ENCODE measurements around the gene PAK1IP1. TPM values are rescaled to one million over a fixed set of nuclear protein-coding genes. Genes with fewer than 3 reads are reported as not detected.
"Not testable (repeated sequence)": the region's sequence is repeated elsewhere in the genome, so short reads cannot be mapped to it uniquely, and the experiment has no call there.

Gene PAK1IP1
- total and polyA plus RNA-seq, 5 donors, result 7.7 to 12.1 (median 9.2) TPM

DNA sequence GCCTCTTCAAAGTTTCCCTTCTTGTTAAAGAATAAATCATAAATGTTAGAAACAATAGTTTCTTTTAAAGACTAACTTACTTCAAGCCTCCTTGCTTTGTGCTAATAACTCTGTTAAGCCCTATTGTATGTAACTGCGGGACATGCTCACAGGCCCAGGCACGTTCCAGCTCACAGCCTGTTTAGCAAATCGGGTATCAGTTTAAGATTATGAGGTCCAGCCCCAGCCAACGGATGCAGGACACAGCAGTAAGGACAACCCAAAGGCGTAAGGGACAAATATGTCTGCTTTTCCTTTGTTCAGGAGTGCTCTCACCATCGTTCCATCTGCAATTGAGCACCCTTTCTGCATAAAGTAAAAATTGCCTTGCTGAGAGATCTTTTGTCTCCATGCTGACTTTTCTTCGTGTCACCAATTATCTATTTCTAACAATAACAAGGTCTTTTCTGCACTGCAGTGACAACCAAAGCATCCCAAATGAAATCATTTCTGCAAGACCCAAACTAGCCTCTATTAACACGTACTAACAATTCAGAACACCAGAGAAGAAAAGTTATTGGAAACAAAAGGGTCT, 1.7 kb upstream of the PAK1IP1 start:
- Histone ChIP-seq H3K4me3 (ENCODE audit: low read length) (peak overlapping the region; percentile 80), H3K4me1 (ENCODE audit: control insufficient read depth, insufficient read depth, low read length) (no peaks in the 10 kb centered on the region), H3K27me3 (ENCODE audit: control insufficient read depth, insufficient read depth) (no peaks in the 10 kb centered on the region), H3K27ac (ENCODE audit: low read length) (no peak overlapping the region), H3K9me3 (ENCODE audit: control insufficient read depth, low read length) (no peaks in the 10 kb centered on the region)
- WGBS, result 91% methylated on average over 8 of the region's 8 CpGs
- no peak for DNase-seq
- no peak for ATAC-seq
- intact Hi-C loops (cut with DNase I), result loop anchor here (5.0 to 10.0 kb wide), 4 partner anchors 52 to 181 kb away; partner anchors contain the start of genes GCNT2 (in 1 of the 4) and TMEM14B (in 1 of the 4)

DNA sequence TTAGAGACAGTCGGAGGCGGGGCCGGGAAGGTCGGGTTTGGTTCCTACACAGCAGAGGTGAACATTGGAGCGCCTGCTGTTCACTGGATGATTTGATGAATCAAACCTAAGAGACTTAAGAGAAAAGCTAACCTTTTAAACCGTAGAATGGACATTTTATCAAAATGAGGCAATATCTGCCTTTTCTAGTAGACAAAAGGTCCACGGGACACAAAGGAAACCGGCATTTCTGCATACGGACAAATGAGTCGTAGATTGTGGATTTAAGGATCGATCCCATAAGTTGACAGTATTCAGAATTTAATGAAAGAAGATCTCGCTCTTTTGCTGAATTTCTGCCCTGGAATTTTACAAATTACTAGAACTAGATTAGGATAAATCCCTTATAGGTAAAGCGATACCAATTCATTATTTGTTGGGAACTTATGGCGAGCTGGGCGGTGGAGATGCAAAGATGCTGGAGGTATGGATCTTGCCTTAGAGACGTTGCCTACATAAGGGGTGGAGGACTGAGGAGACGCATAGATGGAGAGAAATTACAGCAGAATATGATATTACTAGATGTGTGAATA, 400 bp downstream of the PAK1IP1 start:
- peak overlapping the region; percentile 99 for H3K27ac ChIP-seq (ENCODE audit: low read length)
- H3K27me3 ChIP-seq (ENCODE audit: control insufficient read depth, insufficient read depth), result no peaks in the 10 kb centered on the region
- ATAC-seq (no peak), DNase-seq (no peak)
- H3K9me3 ChIP-seq (ENCODE audit: control insufficient read depth, low read length), result no peaks in the 10 kb centered on the region
- peak overlapping the region; percentile 80 for H3K4me3 ChIP-seq (ENCODE audit: low read length)
- intact Hi-C loops (cut with DNase I), result loop anchor here (10.0 kb wide), 3 partner anchors 50 to 180 kb away; partner anchors contain the start of genes GCNT2 (in 1 of the 4) and TMEM14B (in 1 of the 4)
- under 1% methylated on average over 17 of the region's 17 CpGs for WGBS
- no peaks in the 10 kb centered on the region for H3K4me1 ChIP-seq (ENCODE audit: control insufficient read depth, insufficient read depth, low read length)

DNA sequence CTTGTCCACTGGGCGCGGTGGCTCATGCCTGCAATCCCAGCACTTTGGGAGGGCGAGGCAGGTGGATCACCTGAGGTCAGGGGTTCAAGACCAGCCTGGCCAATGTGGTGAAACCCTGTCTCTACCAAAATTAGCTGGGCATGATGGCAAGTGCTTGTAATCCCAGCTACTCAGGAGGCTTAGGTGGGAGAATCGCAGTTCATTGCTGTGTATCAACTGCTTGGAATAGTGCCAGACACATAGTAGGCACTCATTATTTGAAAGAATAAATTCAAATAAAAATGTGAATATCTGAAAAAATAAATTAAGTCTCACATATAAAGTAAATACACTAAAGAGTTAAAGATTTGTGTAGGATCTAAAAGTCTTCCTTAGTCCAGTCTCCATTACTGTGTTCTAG, 1.9 kb downstream of the PAK1IP1 start:
- Histone ChIP-seq H3K27me3 (ENCODE audit: control insufficient read depth, insufficient read depth) (no peaks in the 10 kb centered on the region), H3K27ac (ENCODE audit: low read length) (no peak overlapping the region), H3K4me1 (ENCODE audit: control insufficient read depth, insufficient read depth, low read length) (no peaks in the 10 kb centered on the region), H3K9me3 (ENCODE audit: control insufficient read depth, low read length) (no peaks in the 10 kb centered on the region), H3K4me3 (ENCODE audit: low read length) (no peak overlapping the region)
- WGBS, result 96% methylated on average over 4 of the region's 4 CpGs
- intact Hi-C loops (cut with DNase I), result loop anchor here (10.0 kb wide), 3 partner anchors 48 to 182 kb away; partner anchors contain the start of genes GCNT2 (in 1 of the 4) and TMEM14B (in 1 of the 4)
- ATAC-seq (no peak), DNase-seq (no peak)

DNA sequence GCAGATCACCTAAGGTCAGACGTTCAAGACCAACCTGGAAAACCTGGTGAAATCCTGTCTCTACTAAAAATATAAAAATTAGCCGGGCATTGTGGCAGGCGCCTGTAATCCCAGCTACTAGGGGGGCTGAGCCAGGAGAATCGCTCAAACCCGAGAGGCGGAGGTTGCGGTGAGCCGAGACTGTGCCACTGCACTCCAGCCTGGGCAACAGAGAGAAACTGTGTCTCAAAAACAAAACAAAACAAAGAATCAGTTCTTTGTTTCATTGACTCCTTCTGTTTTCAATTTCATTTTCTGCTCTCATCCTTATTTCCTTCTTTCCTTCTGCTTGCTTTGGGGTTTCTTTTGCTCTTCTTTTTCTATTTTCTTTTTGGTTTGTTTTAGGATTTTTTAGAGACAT, 19.2 kb downstream of the PAK1IP1 start:
- H3K27me3 ChIP-seq (ENCODE audit: control insufficient read depth, insufficient read depth), result no peaks in the 10 kb centered on the region
- no peak for ATAC-seq
- H3K4me1 ChIP-seq (ENCODE audit: control insufficient read depth, insufficient read depth, low read length), result no peaks in the 10 kb centered on the region
- intact Hi-C loops (cut with DNase I), result no loop called here
- no peak overlapping the region for H3K4me3 ChIP-seq (ENCODE audit: low read length)
- WGBS, result 85% methylated on average over 8 of the region's 8 CpGs
- no peak overlapping the region for H3K27ac ChIP-seq (ENCODE audit: low read length)
- H3K9me3 ChIP-seq (ENCODE audit: control insufficient read depth, low read length), result no peaks in the 10 kb centered on the region
- no peak for DNase-seq

DNA sequence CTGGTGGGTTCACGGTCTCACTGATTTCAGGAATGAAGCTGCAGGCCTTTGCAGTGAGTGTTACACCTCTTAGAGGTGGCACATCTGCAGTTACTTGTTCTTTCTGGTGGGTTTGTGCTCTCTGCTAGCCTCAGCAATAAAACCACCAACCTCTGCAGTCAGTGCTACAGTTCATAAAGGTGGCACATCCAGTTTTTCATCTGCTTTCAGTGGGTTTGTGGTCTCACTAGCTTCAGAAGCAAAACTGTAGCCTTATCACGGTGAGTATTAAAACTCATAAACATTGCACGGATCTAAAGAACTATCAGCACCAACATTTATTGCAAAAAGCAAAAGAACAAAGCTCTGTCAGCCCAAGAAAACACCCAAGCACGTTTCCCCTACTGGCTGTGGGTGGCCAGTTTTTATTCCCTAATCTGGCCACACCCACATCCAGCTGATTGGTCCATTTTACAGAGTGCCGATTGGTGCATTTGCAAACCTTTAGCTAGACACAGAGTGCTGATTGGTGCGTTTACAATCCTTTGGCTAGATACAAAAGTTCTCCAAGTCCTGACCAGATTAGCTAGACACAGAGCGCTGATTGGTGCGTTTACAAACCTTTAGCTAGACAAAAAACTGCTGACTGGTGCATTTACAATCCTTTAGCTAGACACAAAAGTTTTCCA, 24.7 kb downstream of the PAK1IP1 start:
- ATAC-seq (no peak), DNase-seq (no peak)
- intact Hi-C loops (cut with DNase I), result no loop called here
- Histone ChIP-seq H3K4me1 (ENCODE audit: control insufficient read depth, insufficient read depth, low read length) (peaks cover 2% of the 10 kb centered on the region), H3K9me3 (ENCODE audit: control insufficient read depth, low read length) (no peaks in the 10 kb centered on the region), H3K27ac (ENCODE audit: low read length) (no peak overlapping the region), H3K27me3 (ENCODE audit: control insufficient read depth, insufficient read depth) (no peaks in the 10 kb centered on the region), H3K4me3 (ENCODE audit: low read length) (peak overlapping the region; percentile 30)
- WGBS, result 76% methylated on average over 8 of the region's 8 CpGs

DNA sequence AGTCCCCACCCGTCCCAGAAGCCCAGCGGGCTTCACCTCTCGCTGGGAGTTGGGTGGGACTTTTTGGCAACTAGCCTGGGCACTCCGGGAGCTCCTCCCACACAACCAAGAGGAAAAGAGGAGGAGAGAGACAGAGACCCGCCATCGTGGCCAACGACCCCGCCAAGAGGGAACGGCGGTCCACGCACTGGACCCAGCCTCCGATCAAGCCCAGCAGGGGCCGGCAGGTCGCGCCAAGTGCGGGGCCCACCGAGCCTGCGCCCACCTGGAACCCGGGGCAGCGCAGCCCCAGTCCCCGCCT, 25.1 kb downstream of the PAK1IP1 start:
- Histone ChIP-seq H3K27ac (ENCODE audit: low read length) (peak overlapping the region; percentile 78), H3K27me3 (ENCODE audit: control insufficient read depth, insufficient read depth) (no peaks in the 10 kb centered on the region), H3K4me1 (ENCODE audit: control insufficient read depth, insufficient read depth, low read length) (peaks cover 3% of the 10 kb centered on the region), H3K4me3 (ENCODE audit: low read length) (peak overlapping the region; percentile 30), H3K9me3 (ENCODE audit: control insufficient read depth, low read length) (no peaks in the 10 kb centered on the region)
- intact Hi-C loops (cut with DNase I), result no loop called here
- ATAC-seq (peak; percentile 2 to 42), DNase-seq (peak; percentile 67 to 80 (median 73))
- 31% methylated on average over 21 of the region's 21 CpGs for WGBS

DNA sequence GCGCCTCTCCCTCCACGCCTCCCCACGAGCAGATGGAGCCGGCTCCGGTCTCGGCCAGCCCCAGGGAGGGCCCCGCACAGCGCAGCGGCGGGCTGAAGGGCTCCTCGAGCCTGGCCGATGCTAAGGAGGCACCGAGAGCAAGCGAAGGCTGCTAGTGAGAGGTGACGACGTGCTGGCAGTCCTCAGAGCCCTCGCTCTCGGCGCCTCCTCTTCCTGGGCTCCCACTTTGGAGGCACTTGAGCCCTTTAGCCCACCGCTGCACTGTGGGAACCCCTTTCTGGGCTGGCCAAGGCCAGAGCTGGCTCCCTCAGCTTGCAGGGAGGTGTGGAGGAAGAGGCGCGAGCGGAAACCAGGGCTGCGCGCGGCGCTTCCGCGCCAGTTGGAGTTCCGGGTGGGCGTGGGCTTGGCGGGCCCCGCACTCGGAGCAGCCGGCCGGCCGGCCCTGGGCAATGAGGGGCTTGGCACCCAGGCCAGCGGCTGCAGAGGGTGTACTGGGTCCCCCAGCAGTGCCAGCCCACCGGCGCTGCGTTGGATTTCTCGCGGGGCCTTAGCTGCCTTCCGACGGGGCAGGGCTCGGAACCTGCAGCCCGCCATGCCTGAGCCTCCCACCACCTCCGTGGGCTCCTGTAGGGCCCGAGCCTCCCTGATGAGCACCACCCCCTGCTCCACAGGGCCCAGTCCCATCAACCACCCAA, 25.6 kb downstream of the PAK1IP1 start:
- peak; percentile 69 to 89 (median 85) for DNase-seq
- intact Hi-C loops (cut with DNase I), result no loop called here
- peak overlapping the region; percentile 30 for H3K4me3 ChIP-seq (ENCODE audit: low read length)
- H3K27ac ChIP-seq (ENCODE audit: low read length), result peak overlapping the region; percentile 79
- peak; percentile 7 to 17 for ATAC-seq
- no peaks in the 10 kb centered on the region for H3K27me3 ChIP-seq (ENCODE audit: control insufficient read depth, insufficient read depth)
- peaks cover 3% of the 10 kb centered on the region for H3K4me1 ChIP-seq (ENCODE audit: control insufficient read depth, insufficient read depth, low read length)
- 28% methylated on average over 49 of the region's 49 CpGs for WGBS
- no peaks in the 10 kb centered on the region for H3K9me3 ChIP-seq (ENCODE audit: control insufficient read depth, low read length)

DNA sequence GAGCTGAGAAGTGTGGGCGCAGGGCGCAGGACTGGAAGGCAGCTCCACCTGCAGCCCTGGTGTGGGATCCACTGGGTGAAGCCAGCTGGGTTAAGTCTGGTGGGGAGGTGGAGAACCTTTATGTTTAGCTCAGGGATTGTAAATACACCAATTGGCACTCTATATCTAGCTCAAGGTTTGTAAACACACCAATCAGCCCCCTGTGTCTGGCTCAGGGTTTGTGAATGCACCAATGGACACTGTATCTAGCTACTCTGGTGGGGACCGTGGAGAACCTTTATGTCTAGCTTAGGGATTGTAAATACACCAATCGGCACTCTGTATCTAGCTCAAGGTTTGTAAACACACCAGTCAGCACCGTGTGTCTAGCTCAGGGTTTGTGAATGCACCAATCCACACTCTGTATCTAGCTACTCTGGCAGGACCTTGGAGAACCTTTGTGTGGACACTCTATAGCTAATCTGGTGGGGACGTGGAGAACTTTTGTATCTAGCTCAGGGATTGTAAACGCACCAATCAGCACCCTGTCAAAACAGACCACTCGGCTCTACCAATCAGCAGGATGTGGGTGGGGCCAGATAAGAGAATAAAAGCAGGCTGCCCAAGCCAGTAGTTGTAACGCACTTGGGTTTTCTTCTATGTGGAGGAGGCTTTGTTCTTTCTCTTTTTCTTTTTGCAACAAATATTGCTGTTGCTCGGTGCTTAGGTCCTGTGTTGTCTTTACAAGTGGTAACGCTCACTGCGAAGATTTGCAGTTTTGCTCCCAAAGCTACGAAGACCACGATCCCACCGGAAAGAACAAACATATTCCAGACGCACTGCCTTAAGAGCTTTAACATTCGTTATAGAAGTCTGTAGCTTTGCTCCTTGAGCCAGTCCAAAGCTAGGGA, 26.4 kb downstream of the PAK1IP1 start:
- ATAC-seq; DNase-seq; H3K9me3 ChIP-seq (ENCODE audit: control insufficient read depth, low read length); intact Hi-C loops (cut with DNase I); H3K27me3 ChIP-seq (ENCODE audit: control insufficient read depth, insufficient read depth); H3K4me1 ChIP-seq (ENCODE audit: control insufficient read depth, insufficient read depth, low read length): not testable (repeated sequence)
- peak overlapping the region; percentile 79 for H3K27ac ChIP-seq (ENCODE audit: low read length)
- H3K4me3 ChIP-seq (ENCODE audit: low read length), result peak overlapping the region; percentile 30
- WGBS, result 84% methylated on average over 17 of the region's 17 CpGs

DNA sequence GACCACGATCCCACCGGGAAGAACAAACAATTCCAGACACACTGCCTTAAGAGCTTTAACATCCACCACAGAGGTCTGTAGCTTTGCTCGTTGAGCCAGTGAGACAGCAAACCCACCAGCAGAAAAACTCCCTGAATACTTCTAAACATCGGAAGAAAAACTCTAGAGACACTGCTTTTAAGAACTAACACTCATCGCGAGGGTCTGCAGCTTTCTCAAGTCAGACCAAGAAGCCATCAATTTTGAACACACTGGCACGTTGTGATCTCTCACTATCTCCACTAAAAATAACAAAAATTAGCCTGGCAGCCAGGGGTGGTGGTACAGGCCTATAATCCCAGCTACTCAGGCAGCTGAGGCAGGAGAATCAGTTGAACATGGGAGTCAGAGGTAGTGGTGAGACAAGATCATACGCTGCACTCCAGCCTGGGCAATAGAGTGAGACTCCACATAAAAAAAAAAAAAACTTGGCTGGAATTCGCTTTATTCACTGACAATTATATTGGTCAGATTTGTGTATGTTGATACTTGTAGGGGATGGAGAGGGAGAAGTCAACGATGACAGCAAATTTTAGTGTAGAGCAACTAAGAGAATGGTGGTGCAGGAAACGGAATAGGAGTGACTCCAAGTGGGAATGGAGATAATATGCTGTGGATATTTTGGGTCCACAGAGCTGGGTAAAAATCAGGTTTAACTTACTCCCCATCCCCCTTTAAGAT, 27.2 kb downstream of the PAK1IP1 start:
- Histone ChIP-seq H3K4me1 (ENCODE audit: control insufficient read depth, insufficient read depth, low read length) (peaks cover 3% of the 10 kb centered on the region), H3K9me3 (ENCODE audit: control insufficient read depth, low read length) (no peaks in the 10 kb centered on the region), H3K27ac (ENCODE audit: low read length) (peak overlapping the region; percentile 76), H3K27me3 (ENCODE audit: control insufficient read depth, insufficient read depth) (no peaks in the 10 kb centered on the region), H3K4me3 (ENCODE audit: low read length) (peak overlapping the region; percentile 51)
- DNase-seq (no peak), ATAC-seq (no peak)
- WGBS, result 73% methylated on average over 11 of the region's 11 CpGs
- intact Hi-C loops (cut with DNase I), result no loop called here

DNA sequence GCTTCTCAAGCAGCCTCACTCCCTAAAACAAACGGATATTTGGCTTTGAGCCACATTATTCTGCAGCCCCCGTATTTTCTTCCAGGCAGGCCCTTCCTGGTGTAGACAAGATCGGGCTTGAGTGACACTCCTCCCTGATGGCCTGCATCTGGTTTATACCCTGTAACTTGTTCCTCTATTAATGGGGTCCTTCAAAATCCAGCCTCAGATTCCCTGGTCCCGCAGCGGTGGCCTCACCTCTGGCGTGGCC, 27.7 kb downstream of the PAK1IP1 start:
- Histone ChIP-seq H3K4me3 (ENCODE audit: low read length) (peak overlapping the region; percentile 51), H3K9me3 (ENCODE audit: control insufficient read depth, low read length) (no peaks in the 10 kb centered on the region), H3K4me1 (ENCODE audit: control insufficient read depth, insufficient read depth, low read length) (peaks cover 3% of the 10 kb centered on the region), H3K27me3 (ENCODE audit: control insufficient read depth, insufficient read depth) (no peaks in the 10 kb centered on the region), H3K27ac (ENCODE audit: low read length) (peak overlapping the region; percentile 76)
- intact Hi-C loops (cut with DNase I), result no loop called here
- no peak for ATAC-seq
- WGBS, result 1% methylated on average over 6 of the region's 6 CpGs
- no peak for DNase-seq

All from right cardiac atrium (tissue), 5 donors.